ENCODE results near the gene IL4R.

IL4R gene

GRCh38 chr16:27363246-27363632 is 49.5 kb downstream of the IL4R start:
- no peak for DNase-seq

- no peak for DNase-seq
Observed at GRCh38 chr16:27363797-27364196, 50.0 kb downstream of the IL4R start.

GRCh38 chr16:27364493-27365141 is 50.8 kb downstream of the IL4R start:
- DNase-seq, result no peak

- DNase-seq, result no peak
Observed at GRCh38 chr16:27365142-27366089, 51.6 kb downstream of the IL4R start.

GRCh38 chr16:27366687-27367460 is 53.1 kb downstream of the IL4R start:
- DNase-seq, result no peak

GRCh38 chr16:27367461-27368357 is 53.9 kb downstream of the IL4R start:
- peak; percentile 44 to 56 for DNase-seq

- DNase-seq, result no peak
Observed at GRCh38 chr16:27368358-27368722, 54.6 kb downstream of the IL4R start.

GRCh38 chr16:27369806-27370205 is 56.0 kb downstream of the IL4R start:
- no peak for DNase-seq

- DNase-seq, result no peak
Observed at GRCh38 chr16:27370318-27370717, 56.5 kb downstream of the IL4R start.

- no peak for DNase-seq
Observed at GRCh38 chr16:27373312-27373711, 59.5 kb downstream of the IL4R start.

- peak; percentile 60 to 61 for DNase-seq
Observed at GRCh38 chr16:27374221-27374803, 60.5 kb downstream of the IL4R start.

- DNase-seq, result peak; percentile 86 to 89
Observed at GRCh38 chr16:27374804-27375425, 61.1 kb downstream of the IL4R start.

GRCh38 chr16:27377666-27378485 is 64.1 kb downstream of the IL4R start:
- no peak for DNase-seq

GRCh38 chr16:27378871-27379481 is 65.2 kb downstream of the IL4R start:
- no peak for DNase-seq

GRCh38 chr16:27379919-27380318 is 66.1 kb downstream of the IL4R start:
- no peak for DNase-seq

- DNase-seq, result no peak
Observed at GRCh38 chr16:27381236-27381635, 67.5 kb downstream of the IL4R start.

- no peak for DNase-seq
Observed at GRCh38 chr16:27381974-27382855, 68.4 kb downstream of the IL4R start.

GRCh38 chr16:27383556-27384243 is 69.9 kb downstream of the IL4R start:
- peak; percentile 73 to 74 for DNase-seq
